SU-DHL-6 (cell line): ENCODE results near the gene RLN1.

Experiments
- H2AFZ ChIP-seq: fragments of 200-600 bp; sonication (generic); 2 replicates; pipeline ENCODE4 v1.6.1; 2014; ENCODE audit warnings: low read depth, mild to moderate bottlenecking, moderate library complexity, mixed read lengths, antibody characterized with exemption, low read length; ENCODE audit not compliant: severe bottlenecking
- H3F3A ChIP-seq: fragments of 200-600 bp; shearing (Covaris generic); 2 replicates; pipeline ENCODE4 v1.6.0; 2016; ENCODE audit warnings: antibody characterized with exemption, mild to moderate bottlenecking; ENCODE audit not compliant: insufficient read depth
- H3K27ac ChIP-seq: fragments of 200-600 bp; sonication (generic); 2 replicates; pipeline ENCODE4 v1.5.1; 2016; ENCODE audit warnings: low read depth, mild to moderate bottlenecking, low read length, moderate library complexity, mixed read lengths
- H3K27me3 ChIP-seq: fragments of 200-600 bp; sonication (generic), shearing (Covaris generic); 2 replicates; pipeline ENCODE4 v1.6.0; 2014; ENCODE audit warnings: mild to moderate bottlenecking, low read length
- H3K36me3 ChIP-seq: fragments of 200-600 bp; sonication (generic); 2 replicates; pipeline ENCODE4 v1.6.1; 2014; ENCODE audit warnings: mild to moderate bottlenecking, low read length, mixed read lengths
- H3K4me2 ChIP-seq: fragments of 300-600, 200-600 bp; shearing (Covaris generic), sonication (generic); 2 replicates; pipeline ENCODE4 v1.6.0; 2014; ENCODE audit warnings: low read length, low read depth, mild to moderate bottlenecking; ENCODE audit not compliant: poor library complexity, severe bottlenecking
- H3K4me3 ChIP-seq: fragments of 200-600 bp; sonication (generic); 2 replicates; pipeline ENCODE4 v1.5.1; 2014; ENCODE audit warnings: antibody characterized with exemption, low read length, mild to moderate bottlenecking, mixed read lengths; ENCODE audit not compliant: insufficient read depth, poor library complexity, severe bottlenecking
- H3K79me2 ChIP-seq: fragments of 200-600 bp; sonication (generic); 2 replicates; pipeline ENCODE4 v1.6.1; 2014; ENCODE audit warnings: mild to moderate bottlenecking, low read length, moderate library complexity; ENCODE audit not compliant: insufficient read depth
- H3K9ac ChIP-seq: fragments of 200-600 bp; sonication (generic); 2 replicates; pipeline ENCODE4 v1.7.0; 2014; ENCODE audit warnings: mild to moderate bottlenecking, low read length
- H3K9me2 ChIP-seq: fragments of 200-600 bp; sonication (generic); replicated peaks from 2 replicates; pipeline ENCODE4 v1.6.1; 2014; ENCODE audit warnings: low read length; ENCODE audit not compliant: insufficient read depth
- H3K9me3 ChIP-seq: fragments of 200-600 bp; sonication (generic); 2 replicates; pipeline ENCODE4 v1.6.1; 2014; ENCODE audit warnings: low read length, mixed read lengths; ENCODE audit not compliant: insufficient read depth
- H4K20me1 ChIP-seq: fragments of 200-600 bp; sonication (generic); 2 replicates; pipeline ENCODE4 v1.6.1; 2014; ENCODE audit warnings: low read depth, mild to moderate bottlenecking, antibody characterized with exemption, low read length, moderate library complexity, mixed read lengths
- CTCF ChIP-seq: fragments of 200-600 bp; sonication (generic); IDR thresholded peaks from one replicate; pipeline ENCODE4 v1.5.1; 2017; ENCODE audit warnings: antibody characterized with exemption, mild to moderate bottlenecking, low read length, moderate library complexity; ENCODE audit not compliant: insufficient read depth, poor library complexity, severe bottlenecking
- EZH2phosphoT487 ChIP-seq: fragments of 200-600 bp; sonication (generic), shearing (Covaris generic); conservative IDR thresholded peaks from 2 replicates; pipeline ENCODE4 v1.6.1; 2018; ENCODE audit warnings: mild to moderate bottlenecking, antibody characterized with exemption, low read length, moderate library complexity, mixed read lengths

The RLN1 gene

GRCh38 chr9:5375091-5375490, 35.4 kb upstream of the RLN1 start:
- H2AFZ ChIP-seq = no peak overlapping the region
- no peaks in the 10 kb centered on the region for H3K79me2 ChIP-seq
- no peak overlapping the region for H3K9ac ChIP-seq
- no peak overlapping the region for H3K4me2 ChIP-seq
- H4K20me1 ChIP-seq = no peaks in the 10 kb centered on the region
- H3K9me3 ChIP-seq = no peaks in the 10 kb centered on the region
- no peaks in the 10 kb centered on the region for H3K36me3 ChIP-seq
- H3K4me3 ChIP-seq = no peak overlapping the region
- TF ChIP-seq CTCF = no peak
- no peak for TF ChIP-seq EZH2phosphoT487
- H3K27ac ChIP-seq = no peak overlapping the region
- H3K27me3 ChIP-seq = no peaks in the 10 kb centered on the region
- no peaks in the 10 kb centered on the region for H3K9me2 ChIP-seq
- H3F3A ChIP-seq = no peaks in the 10 kb centered on the region

- Histone ChIP-seq H3K36me3 (no peaks in the 10 kb centered on the region; the same call in 1 of the 2 replicates), H3K79me2 (no peaks in the 10 kb centered on the region), H3K27ac (no peak overlapping the region), H3K4me3 (no peak overlapping the region), H4K20me1 (no peaks in the 10 kb centered on the region), H3F3A (no peaks in the 10 kb centered on the region), H3K9me2 (no peaks in the 10 kb centered on the region), H3K27me3 (no peaks in the 10 kb centered on the region), H3K4me2 (no peak overlapping the region), H2AFZ (no peak overlapping the region), H3K9me3 (no peaks in the 10 kb centered on the region), H3K9ac (no peak overlapping the region)
- no peak for TF ChIP-seq CTCF
- TF ChIP-seq EZH2phosphoT487 = no peak
Observed at GRCh38 chr9:5364294-5365024, 24.8 kb upstream of the RLN1 start.

- Histone ChIP-seq H3K36me3 (no peaks in the 10 kb centered on the region; the same call in 1 of the 2 replicates), H3K4me2 (no peak overlapping the region), H3K9ac (no peak overlapping the region), H2AFZ (no peak overlapping the region), H3K79me2 (no peaks in the 10 kb centered on the region), H3K27ac (no peak overlapping the region), H3F3A (no peaks in the 10 kb centered on the region), H4K20me1 (no peaks in the 10 kb centered on the region), H3K9me3 (no peaks in the 10 kb centered on the region), H3K27me3 (no peaks in the 10 kb centered on the region), H3K4me3 (no peak overlapping the region), H3K9me2 (no peaks in the 10 kb centered on the region)
- TF ChIP-seq CTCF = no peak
- no peak for TF ChIP-seq EZH2phosphoT487
Observed at GRCh38 chr9:5361326-5362010, 21.8 kb upstream of the RLN1 start.
